DND-41 (cell line): Measurements from ENCODE around the gene GNAZ.

Experiments
- ATAC-seq: fragments of 200-7000 bp; cut with Tn5 transposase; 3 replicates; pipeline ENCODE4 v1.9.1; 2021; ENCODE audit warnings: low read depth; ENCODE audit not compliant: insufficient read depth
- DNase-seq: peaks from one replicate; pipeline ENCODE4 v3.0.0-alpha.2; 2020
- H2AFZ ChIP-seq: 2 replicates; pipeline ENCODE4 v1.6.0; 2012; ENCODE audit warnings: low read depth, low read length
- H3K27ac ChIP-seq: 2 replicates; pipeline ENCODE4 v1.5.1; 2012; ENCODE audit warnings: low read length, inconsistent platforms
- H3K27me3 ChIP-seq: fragments of 200-600 bp; sonication (generic); 2 replicates; pipeline ENCODE4 v1.6.0; 2012; ENCODE audit warnings: low read length, mild to moderate bottlenecking, inconsistent platforms; ENCODE audit not compliant: insufficient read depth, poor library complexity
- H3K36me3 ChIP-seq: 2 replicates; pipeline ENCODE4 v1.5.1; 2012; ENCODE audit warnings: low read length, inconsistent platforms; ENCODE audit not compliant: insufficient read depth
- H3K4me1 ChIP-seq: 2 replicates; pipeline ENCODE4 v1.5.1; 2012; ENCODE audit warnings: mild to moderate bottlenecking, low read length; ENCODE audit not compliant: insufficient read depth
- H3K4me2 ChIP-seq: 2 replicates; pipeline ENCODE4 v1.6.0; 2012; ENCODE audit warnings: mild to moderate bottlenecking, moderate library complexity, low read length, inconsistent platforms; ENCODE audit not compliant: insufficient read depth
- H3K4me3 ChIP-seq, 2 experiments: fragments of 200-600 bp in 1 of 2; shearing (Covaris generic) in 1 of 2; 2 replicates each; pipeline ENCODE4 v1.5.1; 2012 to 2016; ENCODE audit warnings: inconsistent platforms in 2 of 2, low read length in 2 of 2, mild to moderate bottlenecking in 2 of 2, low read depth in 1 of 2, moderate library complexity in 1 of 2
- H3K79me2 ChIP-seq: 2 replicates; pipeline ENCODE4 v1.6.0; 2012; ENCODE audit warnings: low read length, inconsistent platforms; ENCODE audit not compliant: insufficient read depth
- H3K9ac ChIP-seq: 2 replicates; pipeline ENCODE4 v1.6.0; 2012; ENCODE audit warnings: low read depth, mild to moderate bottlenecking, inconsistent platforms, low read length, moderate library complexity
- H3K9me3 ChIP-seq: 2 replicates; pipeline ENCODE4 v1.5.1; 2012; ENCODE audit warnings: low read length, moderate library complexity, mild to moderate bottlenecking, inconsistent platforms; ENCODE audit not compliant: insufficient read depth, severe bottlenecking
- H4K20me1 ChIP-seq: 2 replicates; pipeline ENCODE4 v1.6.0; 2012; ENCODE audit warnings: low read length; ENCODE audit not compliant: insufficient read depth
- EZH2 ChIP-seq: IDR thresholded peaks from 3 replicates; pipeline ENCODE4 v1.6.1; 2012; ENCODE audit warnings: borderline replicate concordance, low read depth, mild to moderate bottlenecking, moderate library complexity, low read length, inconsistent platforms; ENCODE audit not compliant: severe bottlenecking
- TF ChIP-seq, protein P1 (sequence below): IDR thresholded peaks from 2 replicates; pipeline ENCODE4 v1.5.1; 2012; ENCODE audit warnings: borderline replicate concordance, low read length, moderate library complexity, mild to moderate bottlenecking; ENCODE audit not compliant: poor library complexity, severe bottlenecking; ENCODE audit errors: extremely low read depth

GNAZ gene

DNA sequence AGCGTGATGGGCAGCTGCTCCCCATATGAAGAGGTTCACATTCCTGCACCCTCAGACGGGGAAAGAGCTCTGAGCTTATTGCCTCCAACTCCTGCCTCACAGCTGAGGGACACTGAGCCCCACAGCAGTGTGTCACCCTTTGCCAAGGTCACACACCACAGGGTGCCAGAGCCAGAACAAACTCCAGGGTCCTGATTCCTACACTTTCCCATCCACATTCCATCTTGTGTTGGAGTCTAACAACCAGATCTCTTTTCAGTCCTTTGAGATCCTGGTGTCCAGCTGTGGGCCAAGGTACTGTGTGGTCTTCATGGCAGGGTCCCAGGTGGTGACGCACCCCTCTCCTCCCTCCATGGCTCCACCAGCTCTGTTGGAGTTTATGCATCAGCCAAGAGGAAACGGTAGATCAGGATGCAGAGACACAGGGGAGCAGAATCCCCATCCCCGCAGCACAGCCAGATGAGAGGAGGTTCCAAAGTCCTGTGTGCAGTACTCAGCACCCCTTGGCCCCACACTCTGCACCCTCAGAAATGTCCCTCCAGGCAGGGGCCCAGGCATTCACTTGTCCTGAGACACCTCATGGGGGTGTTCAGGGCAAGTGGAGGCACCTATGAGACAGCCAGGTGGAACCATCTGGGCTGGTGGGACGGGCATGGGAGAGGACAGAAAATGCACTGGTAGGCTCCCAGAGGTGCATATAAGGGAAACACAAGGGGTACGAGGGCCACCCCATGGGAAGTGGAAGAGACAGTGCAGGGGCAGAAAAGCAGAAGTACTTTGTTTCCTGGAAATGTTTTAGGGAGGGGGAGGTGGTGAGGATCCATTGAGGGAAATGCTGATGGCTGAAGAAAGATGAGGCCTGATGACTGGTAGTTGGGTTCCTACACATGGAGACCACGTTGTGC lies 32.6 kb upstream of the GNAZ start:
- H3K79me2 ChIP-seq, result no peaks in the 10 kb centered on the region
- H3K4me1 ChIP-seq, result peaks cover 33% of the 10 kb centered on the region
- H2AFZ ChIP-seq, result no peak overlapping the region
- no peaks in the 10 kb centered on the region for H3K36me3 ChIP-seq
- peak overlapping the region; percentile 77 for H3K27ac ChIP-seq
- ATAC-seq (no peak), DNase-seq (no peak)
- H3K27me3 ChIP-seq, result no peaks in the 10 kb centered on the region
- no peaks in the 10 kb centered on the region for H3K9me3 ChIP-seq
- H3K4me2 ChIP-seq, result no peak overlapping the region
- no peak overlapping the region for H3K4me3 ChIP-seq
- H3K9ac ChIP-seq, result no peak overlapping the region
- no peaks in the 10 kb centered on the region for H4K20me1 ChIP-seq
- TF ChIP-seq, protein P1, sequence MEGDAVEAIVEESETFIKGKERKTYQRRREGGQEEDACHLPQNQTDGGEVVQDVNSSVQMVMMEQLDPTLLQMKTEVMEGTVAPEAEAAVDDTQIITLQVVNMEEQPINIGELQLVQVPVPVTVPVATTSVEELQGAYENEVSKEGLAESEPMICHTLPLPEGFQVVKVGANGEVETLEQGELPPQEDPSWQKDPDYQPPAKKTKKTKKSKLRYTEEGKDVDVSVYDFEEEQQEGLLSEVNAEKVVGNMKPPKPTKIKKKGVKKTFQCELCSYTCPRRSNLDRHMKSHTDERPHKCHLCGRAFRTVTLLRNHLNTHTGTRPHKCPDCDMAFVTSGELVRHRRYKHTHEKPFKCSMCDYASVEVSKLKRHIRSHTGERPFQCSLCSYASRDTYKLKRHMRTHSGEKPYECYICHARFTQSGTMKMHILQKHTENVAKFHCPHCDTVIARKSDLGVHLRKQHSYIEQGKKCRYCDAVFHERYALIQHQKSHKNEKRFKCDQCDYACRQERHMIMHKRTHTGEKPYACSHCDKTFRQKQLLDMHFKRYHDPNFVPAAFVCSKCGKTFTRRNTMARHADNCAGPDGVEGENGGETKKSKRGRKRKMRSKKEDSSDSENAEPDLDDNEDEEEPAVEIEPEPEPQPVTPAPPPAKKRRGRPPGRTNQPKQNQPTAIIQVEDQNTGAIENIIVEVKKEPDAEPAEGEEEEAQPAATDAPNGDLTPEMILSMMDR, result no peak
- TF ChIP-seq EZH2, result no peak

DNA sequence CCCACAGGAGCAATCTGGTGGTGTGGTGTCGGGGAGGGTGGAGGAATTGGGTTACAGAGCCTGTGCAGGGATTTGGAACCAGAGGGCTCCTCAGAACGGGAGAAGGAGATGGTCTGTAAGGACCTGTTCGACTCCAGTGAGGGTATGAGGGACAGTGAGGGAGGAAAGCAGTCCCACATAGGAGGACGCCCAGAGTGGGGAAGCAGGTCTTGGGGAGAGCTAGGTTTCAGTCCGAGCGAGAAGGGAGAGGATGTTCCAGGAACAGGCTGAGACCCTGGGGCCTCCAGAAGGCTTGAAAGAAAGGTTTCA lies 32.0 kb upstream of the GNAZ start:
- Histone ChIP-seq H3K9ac (no peak overlapping the region), H3K9me3 (no peaks in the 10 kb centered on the region), H4K20me1 (no peaks in the 10 kb centered on the region), H3K79me2 (no peaks in the 10 kb centered on the region), H3K27ac (no peak overlapping the region), H3K4me3 (no peak overlapping the region), H2AFZ (no peak overlapping the region), H3K4me2 (no peak overlapping the region), H3K27me3 (no peaks in the 10 kb centered on the region), H3K4me1 (peaks cover 33% of the 10 kb centered on the region), H3K36me3 (no peaks in the 10 kb centered on the region)
- DNase-seq (no peak), ATAC-seq (no peak)
- TF ChIP-seq, protein P1, result no peak
- no peak for TF ChIP-seq EZH2

DNA sequence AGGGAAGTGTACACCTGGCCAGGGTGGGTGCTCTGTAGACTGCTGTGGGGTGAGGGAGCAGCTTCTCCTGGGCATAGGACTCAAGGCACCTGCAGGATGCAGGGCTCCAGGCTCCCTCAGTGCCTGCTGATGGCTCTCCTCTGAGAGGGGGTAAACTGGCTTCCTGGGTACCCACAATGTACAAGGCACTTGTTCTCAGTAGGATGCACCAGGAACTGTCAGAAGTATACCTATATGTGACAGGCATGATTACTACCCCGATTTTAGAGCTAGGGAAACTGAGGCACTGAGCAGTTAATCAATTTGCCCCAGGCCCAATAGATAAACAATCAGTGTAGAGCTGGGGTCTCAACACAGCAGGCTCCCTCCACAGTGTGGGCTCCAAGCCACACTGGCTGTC lies 31.4 kb upstream of the GNAZ start:
- DNase-seq, result no peak
- Histone ChIP-seq H3K4me3 (no peak overlapping the region), H2AFZ (no peak overlapping the region), H3K27me3 (no peaks in the 10 kb centered on the region), H3K79me2 (no peaks in the 10 kb centered on the region), H3K36me3 (no peaks in the 10 kb centered on the region), H3K9ac (no peak overlapping the region), H3K27ac (no peak overlapping the region), H3K9me3 (no peaks in the 10 kb centered on the region), H4K20me1 (no peaks in the 10 kb centered on the region), H3K4me2 (no peak overlapping the region), H3K4me1 (peaks cover 33% of the 10 kb centered on the region)
- ATAC-seq, result no peak
- no peak for TF ChIP-seq EZH2
- TF ChIP-seq, protein P1, result no peak
